HFFc6 (cell line): ENCODE data around the gene MAGEA9B. TPM values are rescaled to one million over a fixed set of nuclear protein-coding genes. Genes with fewer than 3 reads are reported as not detected.
A peak's percentile ranks its signal among the peaks of the same experiment; 100 is the strongest.
"Not testable (repeated sequence)": the region's sequence is repeated elsewhere in the genome, so short reads cannot be mapped to it uniquely, and the experiment has no call there.

Source experiments
- DNase-seq: peaks from one replicate; pipeline ENCODE4 v3.0.0-alpha.2; 2018
- H3K27ac Mint-ChIP-seq: 2 replicates; pipeline ENCODE4 v1.8.0; 2020; ENCODE audit warnings: mild to moderate bottlenecking, mixed read lengths
- H3K27me3 Mint-ChIP-seq: 2 replicates; pipeline ENCODE4 v1.8.0; 2021; ENCODE audit warnings: mild to moderate bottlenecking, moderate library complexity, mixed read lengths; ENCODE audit not compliant: insufficient read depth
- H3K36me3 Mint-ChIP-seq: 2 replicates; pipeline ENCODE4 v1.8.0; 2021; ENCODE audit warnings: low read depth, mixed read lengths
- H3K4me1 Mint-ChIP-seq: 2 replicates; pipeline ENCODE4 v1.8.0; 2020; ENCODE audit warnings: low read depth, mixed read lengths
- H3K4me3 Mint-ChIP-seq: 2 replicates; pipeline ENCODE4 v1.8.0; 2020; ENCODE audit warnings: mild to moderate bottlenecking, moderate library complexity, mixed read lengths
- H3K9me3 Mint-ChIP-seq: 2 replicates; pipeline ENCODE4 v1.8.0; 2020; ENCODE audit warnings: mild to moderate bottlenecking, mixed read lengths
- total RNA-seq, 6 experiments: library from RNA; stranded (reverse); fragmentation: NEBNext Ultra II Directional; extraction: Animal tissue kit (Norgen Biotek cat#: 25700); gene quantifications; 2 replicates in 1 of 6; 3 replicates in 5 of 6; pipeline ENCODE4 v1.2.3, GENCODE V29; 2021
- TF ChIP-seq, protein P1 (sequence below): fragments of 200-600 bp; sonication (generic); IDR thresholded peaks from 2 replicates; pipeline ENCODE4 v1.5.0; 2021; ENCODE audit warnings: antibody characterized with exemption, mild to moderate bottlenecking

MAGEA9B gene
- total RNA-seq, 6 experiments from 2014 or later, result not detected

DNA sequence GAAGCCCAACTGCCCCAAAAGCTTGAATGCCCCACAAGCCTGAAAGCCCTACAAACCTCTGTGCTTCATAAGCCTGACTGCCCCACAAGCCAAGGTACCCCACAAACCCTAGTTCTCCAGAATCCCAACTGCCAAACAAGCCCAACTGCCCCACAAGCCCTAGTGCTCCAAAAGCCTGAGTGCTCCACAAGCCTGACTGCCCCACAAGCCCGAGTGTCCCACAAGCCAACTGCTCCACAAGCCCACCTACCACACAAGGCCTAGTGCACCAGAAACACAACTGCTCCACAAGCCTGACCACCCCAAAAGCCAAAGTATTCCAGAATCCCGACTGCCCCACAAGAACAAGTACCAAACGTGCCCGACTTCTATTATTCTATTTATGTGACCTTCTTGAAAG is 23.9 kb downstream of the MAGEA9B start:
- no peak for DNase-seq
- no peaks in the 10 kb centered on the region for H3K36me3 Mint-ChIP-seq
- TF ChIP-seq, protein P1, sequence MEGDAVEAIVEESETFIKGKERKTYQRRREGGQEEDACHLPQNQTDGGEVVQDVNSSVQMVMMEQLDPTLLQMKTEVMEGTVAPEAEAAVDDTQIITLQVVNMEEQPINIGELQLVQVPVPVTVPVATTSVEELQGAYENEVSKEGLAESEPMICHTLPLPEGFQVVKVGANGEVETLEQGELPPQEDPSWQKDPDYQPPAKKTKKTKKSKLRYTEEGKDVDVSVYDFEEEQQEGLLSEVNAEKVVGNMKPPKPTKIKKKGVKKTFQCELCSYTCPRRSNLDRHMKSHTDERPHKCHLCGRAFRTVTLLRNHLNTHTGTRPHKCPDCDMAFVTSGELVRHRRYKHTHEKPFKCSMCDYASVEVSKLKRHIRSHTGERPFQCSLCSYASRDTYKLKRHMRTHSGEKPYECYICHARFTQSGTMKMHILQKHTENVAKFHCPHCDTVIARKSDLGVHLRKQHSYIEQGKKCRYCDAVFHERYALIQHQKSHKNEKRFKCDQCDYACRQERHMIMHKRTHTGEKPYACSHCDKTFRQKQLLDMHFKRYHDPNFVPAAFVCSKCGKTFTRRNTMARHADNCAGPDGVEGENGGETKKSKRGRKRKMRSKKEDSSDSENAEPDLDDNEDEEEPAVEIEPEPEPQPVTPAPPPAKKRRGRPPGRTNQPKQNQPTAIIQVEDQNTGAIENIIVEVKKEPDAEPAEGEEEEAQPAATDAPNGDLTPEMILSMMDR, result no peak
- H3K4me1 Mint-ChIP-seq, result no peaks in the 10 kb centered on the region
- peaks cover 4% of the 10 kb centered on the region; the same call in 1 of the 2 replicates for H3K27me3 Mint-ChIP-seq
- H3K27ac Mint-ChIP-seq, result no peak overlapping the region
- H3K4me3 Mint-ChIP-seq, result no peak overlapping the region
- no peaks in the 10 kb centered on the region for H3K9me3 Mint-ChIP-seq

DNA sequence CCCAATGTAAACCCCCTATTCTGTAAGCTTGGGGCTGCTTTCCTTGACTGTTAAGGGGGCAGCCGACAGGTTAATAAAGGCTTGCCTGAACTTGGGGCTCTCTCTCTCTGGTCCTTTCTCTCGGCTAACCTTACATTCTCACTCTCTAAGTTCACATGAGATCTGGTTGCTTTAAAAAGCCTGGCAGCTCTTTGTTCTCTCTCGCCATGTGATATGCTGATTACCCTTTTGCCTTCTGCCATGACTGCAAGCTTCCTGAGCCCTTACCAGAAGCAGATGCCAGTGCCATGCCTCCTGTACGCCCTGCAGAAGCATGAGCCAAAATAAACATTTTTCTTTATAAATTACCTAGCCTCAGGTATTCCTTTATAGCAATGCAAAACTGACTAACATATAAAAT is 32.0 kb downstream of the MAGEA9B start:
- H3K27me3 Mint-ChIP-seq, H3K4me3 Mint-ChIP-seq, H3K27ac Mint-ChIP-seq, H3K36me3 Mint-ChIP-seq, H3K9me3 Mint-ChIP-seq, DNase-seq, H3K4me1 Mint-ChIP-seq: not testable (repeated sequence)

DNA sequence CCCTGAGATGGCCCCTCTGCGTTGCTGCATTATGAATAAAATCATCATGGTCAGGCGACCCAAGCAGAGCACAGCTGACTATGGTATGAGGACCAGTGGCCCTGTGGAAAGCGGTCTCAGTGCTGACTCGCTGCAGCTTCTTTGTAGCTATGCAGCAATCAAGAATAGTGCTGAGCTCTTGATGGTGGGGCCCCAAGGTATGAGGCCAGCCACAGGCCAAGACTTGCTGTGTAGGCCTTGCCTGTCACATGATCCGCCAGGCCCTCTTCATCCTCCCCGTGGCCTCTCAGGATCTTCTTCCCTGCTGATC is 35.4 kb downstream of the MAGEA9B start:
- not testable (repeated sequence) for H3K36me3 Mint-ChIP-seq, H3K9me3 Mint-ChIP-seq, H3K27ac Mint-ChIP-seq, H3K27me3 Mint-ChIP-seq, H3K4me3 Mint-ChIP-seq, H3K4me1 Mint-ChIP-seq, DNase-seq

DNA sequence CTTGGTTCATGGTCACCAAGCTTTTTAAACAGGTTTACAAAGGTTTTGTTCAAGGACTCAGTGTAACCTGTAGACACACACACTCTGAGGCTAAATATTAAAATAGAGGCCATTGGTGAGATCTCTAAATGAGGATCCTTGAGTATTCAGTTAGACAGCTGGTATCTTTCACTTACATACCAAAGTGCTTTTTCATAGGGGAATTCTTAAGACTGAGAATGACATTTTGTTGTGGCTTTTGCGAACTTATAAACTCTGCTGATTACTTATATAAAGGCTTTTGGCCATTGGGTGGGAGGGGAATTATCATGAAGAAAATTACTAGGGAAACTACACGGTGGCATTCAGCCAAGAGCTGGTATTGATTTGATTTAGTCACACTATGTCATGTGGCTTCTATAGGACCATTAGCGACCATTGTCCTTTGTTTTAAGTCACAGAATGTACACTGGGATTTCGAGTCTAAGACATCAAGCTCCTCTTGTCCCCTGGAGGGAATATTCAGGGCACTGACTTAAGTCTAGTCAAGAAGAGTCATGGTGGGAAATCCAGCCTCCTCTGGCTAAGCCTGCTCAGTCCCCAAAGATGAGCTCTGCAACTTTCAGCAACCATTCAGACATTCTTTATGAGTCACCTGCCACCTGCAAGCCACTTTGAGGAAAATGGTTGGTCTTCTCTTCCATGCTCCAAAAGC is 35.9 kb downstream of the MAGEA9B start:
- not testable (repeated sequence) for H3K4me3 Mint-ChIP-seq, H3K36me3 Mint-ChIP-seq, H3K27me3 Mint-ChIP-seq, H3K4me1 Mint-ChIP-seq, H3K27ac Mint-ChIP-seq, H3K9me3 Mint-ChIP-seq, DNase-seq

DNA sequence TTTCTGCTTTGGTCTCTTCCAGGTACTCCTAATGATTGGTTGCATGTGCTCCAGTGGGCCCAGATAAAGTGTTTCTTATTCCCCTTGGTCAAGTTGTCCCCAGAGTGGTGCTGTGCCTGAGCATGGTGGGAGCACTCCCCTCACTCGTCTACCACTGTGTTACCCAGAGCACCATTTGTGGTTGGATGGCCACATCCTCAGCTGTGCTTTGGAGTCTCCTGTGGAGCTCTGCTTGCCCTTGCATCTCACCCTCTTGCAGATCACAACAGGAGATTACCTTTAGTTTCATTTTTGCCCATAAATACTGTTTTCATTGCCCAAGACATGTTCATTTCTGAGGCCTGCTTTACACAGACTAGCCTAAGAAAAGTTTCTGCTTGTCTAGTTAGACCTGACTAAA is 36.8 kb downstream of the MAGEA9B start:
- not testable (repeated sequence) for H3K4me3 Mint-ChIP-seq, H3K9me3 Mint-ChIP-seq, DNase-seq, H3K27me3 Mint-ChIP-seq, H3K4me1 Mint-ChIP-seq, H3K27ac Mint-ChIP-seq, H3K36me3 Mint-ChIP-seq

DNA sequence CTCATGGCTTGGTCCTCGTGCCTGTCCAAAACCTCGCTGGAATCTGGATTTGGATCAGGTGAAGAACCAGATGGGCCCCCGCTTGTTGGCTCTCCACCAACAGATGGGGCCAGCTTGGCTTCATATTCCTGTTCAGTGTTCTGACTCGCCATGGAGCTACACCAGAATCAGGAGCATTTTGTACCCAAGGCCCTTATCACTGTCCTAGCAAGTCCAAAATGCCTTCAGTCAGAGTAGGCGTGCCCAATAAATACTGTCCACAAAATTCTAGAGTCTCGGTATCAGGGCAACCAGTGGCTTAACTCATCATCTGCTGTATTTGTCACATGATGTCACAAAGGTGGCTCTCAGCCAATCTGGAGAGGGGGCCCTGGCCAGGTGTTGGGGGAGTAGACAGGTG is 37.6 kb downstream of the MAGEA9B start, which contains the start of gene HSFX3:
HSFX3 (minus strand) TSS at position 224 of the 400 bp plus-strand sequence; CDS start at position 152, 72 bp downstream.
- not testable (repeated sequence) for H3K36me3 Mint-ChIP-seq, H3K4me3 Mint-ChIP-seq, H3K4me1 Mint-ChIP-seq, DNase-seq, H3K27me3 Mint-ChIP-seq, H3K27ac Mint-ChIP-seq, H3K9me3 Mint-ChIP-seq

DNA sequence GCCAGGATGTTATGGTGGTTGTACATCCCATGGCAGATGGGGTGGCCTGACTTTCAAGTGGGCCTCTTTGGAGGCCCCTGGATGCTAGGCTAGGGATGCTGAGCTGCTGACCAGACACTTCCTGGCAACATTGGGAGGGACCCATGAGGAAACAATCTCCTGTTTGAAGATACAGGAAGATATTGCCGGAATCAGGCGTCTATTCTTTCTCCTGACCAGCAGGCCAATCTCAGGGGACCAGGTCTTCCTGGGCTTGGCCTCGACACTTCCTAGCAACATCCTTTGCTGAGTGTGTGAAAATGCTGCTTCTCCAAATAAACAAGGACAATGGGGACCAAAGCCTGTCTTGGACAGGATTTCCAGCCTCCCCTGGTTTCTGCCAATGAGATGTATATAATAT is 39.5 kb downstream of the MAGEA9B start:
- not testable (repeated sequence) for H3K4me3 Mint-ChIP-seq, DNase-seq, H3K9me3 Mint-ChIP-seq, H3K27ac Mint-ChIP-seq, H3K27me3 Mint-ChIP-seq, H3K36me3 Mint-ChIP-seq, H3K4me1 Mint-ChIP-seq

DNA sequence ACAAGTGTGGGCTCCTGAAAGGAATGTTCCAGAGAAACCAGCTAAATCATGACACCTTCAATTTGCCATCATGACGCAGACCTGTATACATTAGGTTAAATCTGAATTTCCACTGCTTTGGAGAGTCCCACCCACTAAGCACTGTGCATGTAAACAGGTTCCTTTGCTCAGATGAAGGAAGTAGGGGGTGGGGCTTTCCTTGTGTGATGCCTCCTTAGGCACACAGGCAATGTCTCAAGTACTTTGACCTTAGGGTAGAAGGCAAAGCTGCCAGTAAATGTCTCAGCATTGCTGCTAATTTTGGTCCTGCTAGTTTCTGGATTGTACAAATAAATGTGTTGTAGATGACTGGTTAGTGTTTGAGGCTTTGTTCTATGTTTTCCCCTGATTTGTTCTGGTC is 40.3 kb downstream of the MAGEA9B start:
- not testable (repeated sequence) for H3K9me3 Mint-ChIP-seq, DNase-seq, H3K27ac Mint-ChIP-seq, H3K4me3 Mint-ChIP-seq, H3K4me1 Mint-ChIP-seq, H3K27me3 Mint-ChIP-seq, H3K36me3 Mint-ChIP-seq

DNA sequence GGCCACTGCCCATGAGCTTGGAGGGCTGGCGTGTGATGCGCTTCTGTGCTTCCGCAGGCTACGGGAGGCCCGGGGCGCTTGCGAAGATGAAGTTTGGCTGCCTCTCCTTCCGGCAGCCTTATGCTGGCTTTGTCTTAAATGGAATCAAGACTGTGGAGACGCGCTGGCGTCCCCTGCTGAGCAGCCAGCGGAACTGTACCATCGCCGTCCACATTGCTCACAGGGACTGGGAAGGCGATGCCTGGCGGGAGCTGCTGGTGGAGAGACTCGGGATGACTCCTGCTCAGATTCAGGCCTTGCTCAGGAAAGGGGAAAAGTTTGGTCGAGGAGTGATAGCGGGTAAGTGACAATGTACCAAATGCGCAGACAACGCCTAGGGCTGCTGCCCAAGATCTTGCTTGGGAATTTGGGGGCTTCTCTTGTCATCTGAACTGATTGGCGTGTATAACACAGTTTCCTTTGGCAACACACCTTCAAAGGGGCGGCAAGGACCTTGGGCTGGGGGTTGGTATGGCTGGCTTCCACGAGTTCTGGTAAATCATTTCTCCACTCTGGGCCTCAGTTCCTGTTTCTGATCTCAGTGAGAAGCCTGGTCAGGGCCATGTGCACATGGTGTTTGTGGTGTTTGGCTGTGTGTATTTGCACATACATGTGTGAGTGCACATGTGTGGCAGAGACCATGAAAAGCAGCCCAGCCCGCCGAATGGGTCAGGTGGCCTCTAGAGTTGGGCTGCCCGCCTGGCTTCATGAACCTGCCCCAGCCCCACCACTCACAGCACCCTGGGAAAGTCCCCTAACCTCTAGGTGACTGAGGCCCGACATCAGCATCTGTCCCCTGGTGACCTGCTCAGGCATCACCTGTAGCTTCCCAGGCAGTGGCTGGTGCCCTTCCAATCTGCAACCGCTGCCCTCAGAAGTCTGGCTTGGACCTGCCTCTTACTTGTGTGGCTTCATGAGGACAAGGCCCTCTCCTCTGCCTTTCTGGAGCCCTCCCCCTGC is 41.4 kb downstream of the MAGEA9B start:
- H3K9me3 Mint-ChIP-seq, DNase-seq, H3K4me1 Mint-ChIP-seq, H3K4me3 Mint-ChIP-seq, H3K36me3 Mint-ChIP-seq, H3K27me3 Mint-ChIP-seq, H3K27ac Mint-ChIP-seq: not testable (repeated sequence)
- TF ChIP-seq, protein P1, result 0 out of 2 replicates have a peak, but pooled peaks have one; percentile 9
